ENCODE measurements around the gene NMNAT3.

NMNAT3 gene

GRCh38 chr3:139541532-139542288, 136.1 kb downstream of the NMNAT3 start:
- no peak for DNase-seq (ENCODE audit: low read depth)

GRCh38 chr3:139540651-139541531, 136.9 kb downstream of the NMNAT3 start:
- DNase-seq (ENCODE audit: low read depth): no peak

GRCh38 chr3:139538733-139539132, 139.0 kb downstream of the NMNAT3 start:
- no peak for DNase-seq (ENCODE audit: low read depth)

- no peak for DNase-seq (ENCODE audit: low read depth)
Observed at GRCh38 chr3:139537795-139538621, 139.8 kb downstream of the NMNAT3 start.

- no peak for DNase-seq (ENCODE audit: low read depth)
Observed at GRCh38 chr3:139537361-139537760, 140.4 kb downstream of the NMNAT3 start.

- DNase-seq (ENCODE audit: low read depth): no peak
Observed at GRCh38 chr3:139534992-139535879, 142.5 kb downstream of the NMNAT3 start.

GRCh38 chr3:139534455-139534812, 143.3 kb downstream of the NMNAT3 start:
- no peak for DNase-seq (ENCODE audit: low read depth)

GRCh38 chr3:139533781-139534454, 143.9 kb downstream of the NMNAT3 start:
- DNase-seq (ENCODE audit: low read depth): no peak

GRCh38 chr3:139532976-139533375, 144.8 kb downstream of the NMNAT3 start:
- no peak for DNase-seq (ENCODE audit: low read depth)

- no peak for DNase-seq (ENCODE audit: low read depth)
Observed at GRCh38 chr3:139530717-139531116, 147.1 kb downstream of the NMNAT3 start.

GRCh38 chr3:139529662-139530061, 148.1 kb downstream of the NMNAT3 start:
- DNase-seq (ENCODE audit: low read depth): no peak

GRCh38 chr3:139528924-139529323, 148.8 kb downstream of the NMNAT3 start:
- no peak for DNase-seq (ENCODE audit: low read depth)

- DNase-seq (ENCODE audit: low read depth): no peak
Observed at GRCh38 chr3:139528281-139528680, 149.5 kb downstream of the NMNAT3 start.

- no peak for DNase-seq (ENCODE audit: low read depth)
Observed at GRCh38 chr3:139527265-139527664, 150.5 kb downstream of the NMNAT3 start.

- no peak for DNase-seq (ENCODE audit: low read depth)
Observed at GRCh38 chr3:139526146-139526545, 151.6 kb downstream of the NMNAT3 start.

- no peak for DNase-seq (ENCODE audit: low read depth)
Observed at GRCh38 chr3:139524841-139525636, 152.7 kb downstream of the NMNAT3 start.

GRCh38 chr3:139523718-139524117, 154.1 kb downstream of the NMNAT3 start:
- no peak for DNase-seq (ENCODE audit: low read depth)

GRCh38 chr3:139523166-139523565, 154.6 kb downstream of the NMNAT3 start:
- no peak for DNase-seq (ENCODE audit: low read depth)

GRCh38 chr3:139522421-139522820, 155.4 kb downstream of the NMNAT3 start:
- no peak for DNase-seq (ENCODE audit: low read depth)

- no peak for DNase-seq (ENCODE audit: low read depth)
Observed at GRCh38 chr3:139521816-139522215, 156.0 kb downstream of the NMNAT3 start.
